Muscle layer of duodenum (tissue), 2 donors: ENCODE data around the gene SCGB1D1.

Experiments
- H3K27ac ChIP-seq: one replicate; pipeline ENCODE4 v1.7.0; 2013; ENCODE audit warnings: mild to moderate bottlenecking, low read length
- H3K27me3 ChIP-seq: one replicate; pipeline ENCODE4 v1.7.0; 2013; ENCODE audit warnings: low read depth, mild to moderate bottlenecking, control low read depth, low read length
- H3K36me3 ChIP-seq, 2 donors: one replicate each; pipeline ENCODE4 v1.7.0; 2013; ENCODE audit warnings: low read length in 2 of 2, control low read depth in 1 of 2, mild to moderate bottlenecking in 1 of 2; ENCODE audit not compliant: insufficient read depth in 2 of 2, control insufficient read depth in 1 of 2
- H3K4me1 ChIP-seq, 2 donors: one replicate each; pipeline ENCODE4 v1.7.0; 2013; ENCODE audit warnings: low read length in 2 of 2, mild to moderate bottlenecking in 2 of 2, control low read depth in 1 of 2, moderate library complexity in 1 of 2; ENCODE audit not compliant: insufficient read depth in 2 of 2, control insufficient read depth in 1 of 2
- H3K4me3 ChIP-seq, 2 donors: one replicate each; pipeline ENCODE4 v1.7.0; 2013; ENCODE audit warnings: low read length in 2 of 2, low read depth in 1 of 2, mild to moderate bottlenecking in 1 of 2
- H3K9me3 ChIP-seq, 2 donors: one replicate each; pipeline ENCODE4 v1.7.0; 2013; ENCODE audit warnings: low read length in 2 of 2, control low read depth in 1 of 2, mild to moderate bottlenecking in 1 of 2; ENCODE audit not compliant: control insufficient read depth in 1 of 2
- donor health status: healthy.

Gene SCGB1D1

DNA sequence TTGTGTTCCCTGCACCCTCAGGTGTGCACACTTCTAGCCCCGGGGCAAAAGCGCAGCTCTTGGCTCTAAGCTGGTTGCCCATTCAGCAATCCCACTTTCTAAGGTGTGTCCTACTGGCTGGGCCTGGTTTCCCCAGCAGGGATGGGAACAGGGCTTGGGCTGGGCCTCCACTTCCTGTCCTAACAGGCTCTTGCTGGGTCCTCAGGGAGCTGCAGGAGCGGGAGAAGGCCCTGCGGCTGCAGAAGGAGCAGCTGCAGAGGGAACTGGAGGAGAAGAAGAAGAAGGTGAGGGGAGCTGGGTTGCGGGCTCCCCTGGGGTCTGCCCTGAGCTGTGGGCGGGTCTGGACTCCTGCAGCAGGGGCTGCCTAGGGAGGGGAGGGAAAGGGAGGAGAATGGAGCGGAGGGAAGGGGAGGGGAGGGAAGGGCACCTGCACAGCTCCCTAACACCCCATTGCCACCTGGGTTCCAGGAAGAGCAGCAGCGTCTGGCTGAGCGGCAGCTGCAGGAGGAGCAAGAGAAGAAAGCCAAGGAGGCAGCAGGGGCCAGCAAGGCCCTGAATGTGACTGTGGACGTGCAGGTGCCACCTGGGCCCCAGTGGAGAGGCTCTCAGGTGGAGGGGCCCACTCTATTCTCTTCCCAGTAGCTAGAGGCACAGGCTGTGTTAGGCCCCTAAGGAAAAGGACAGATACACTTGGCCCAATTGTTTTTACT, 41.6 kb upstream of the SCGB1D1 start:
- no peaks in the 10 kb centered on the region for H3K9me3 ChIP-seq
- no peaks in the 10 kb centered on the region for H3K4me1 ChIP-seq
- H3K4me3 ChIP-seq, result no peak overlapping the region
- peaks cover 16 to 89% of the 10 kb centered on the region in 2 donors for H3K36me3 ChIP-seq
- no peaks in the 10 kb centered on the region for H3K27me3 ChIP-seq
- H3K27ac ChIP-seq, result no peak overlapping the region

DNA sequence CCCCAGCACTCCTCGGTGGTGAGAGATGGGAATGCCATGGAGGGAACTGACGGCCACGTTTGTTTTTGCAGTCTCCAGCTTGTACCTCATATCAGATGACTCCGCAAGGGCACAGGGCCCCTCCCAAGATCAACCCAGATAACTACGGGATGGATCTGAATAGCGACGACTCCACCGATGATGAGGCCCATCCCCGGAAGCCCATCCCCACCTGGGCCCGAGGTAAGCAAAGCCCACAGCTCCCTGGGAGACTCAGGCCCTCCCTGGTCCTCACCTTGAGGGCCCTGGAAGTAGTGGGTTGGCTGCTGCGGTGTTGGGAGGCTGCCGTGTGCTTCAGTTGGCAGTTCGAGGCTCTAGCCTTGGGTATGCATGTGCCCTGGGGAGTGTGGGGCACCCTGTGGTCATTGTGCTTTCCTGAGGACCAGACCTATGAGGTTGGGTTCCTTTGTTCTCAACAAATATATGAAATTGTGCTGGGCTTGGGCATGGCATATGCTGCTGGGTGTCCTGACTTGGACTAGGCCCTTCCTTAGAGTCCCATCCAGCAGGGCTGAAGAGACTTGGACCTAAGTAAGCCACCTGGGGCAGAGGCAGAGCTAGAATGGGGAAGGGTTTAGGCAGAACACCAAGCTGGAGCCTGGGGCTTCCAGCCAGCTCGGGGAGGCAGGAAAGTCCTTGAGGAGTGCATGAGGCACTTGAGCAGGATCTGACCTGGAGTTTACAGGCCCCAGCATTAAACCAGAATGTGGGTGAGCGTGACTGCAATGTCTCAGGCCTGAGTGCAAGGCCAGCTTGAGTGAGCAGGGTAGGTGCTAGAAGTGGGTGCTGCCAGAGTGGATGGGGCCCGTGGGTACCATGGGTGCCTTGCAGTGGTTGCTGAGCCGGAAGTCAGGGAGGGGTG, 39.8 kb upstream of the SCGB1D1 start:
- Histone ChIP-seq H3K9me3 (no peaks in the 10 kb centered on the region), H3K4me3 (no peak overlapping the region), H3K36me3 (peaks cover 12 to 78% of the 10 kb centered on the region in 2 donors), H3K4me1 (no peaks in the 10 kb centered on the region), H3K27ac (no peak overlapping the region), H3K27me3 (no peaks in the 10 kb centered on the region)

DNA sequence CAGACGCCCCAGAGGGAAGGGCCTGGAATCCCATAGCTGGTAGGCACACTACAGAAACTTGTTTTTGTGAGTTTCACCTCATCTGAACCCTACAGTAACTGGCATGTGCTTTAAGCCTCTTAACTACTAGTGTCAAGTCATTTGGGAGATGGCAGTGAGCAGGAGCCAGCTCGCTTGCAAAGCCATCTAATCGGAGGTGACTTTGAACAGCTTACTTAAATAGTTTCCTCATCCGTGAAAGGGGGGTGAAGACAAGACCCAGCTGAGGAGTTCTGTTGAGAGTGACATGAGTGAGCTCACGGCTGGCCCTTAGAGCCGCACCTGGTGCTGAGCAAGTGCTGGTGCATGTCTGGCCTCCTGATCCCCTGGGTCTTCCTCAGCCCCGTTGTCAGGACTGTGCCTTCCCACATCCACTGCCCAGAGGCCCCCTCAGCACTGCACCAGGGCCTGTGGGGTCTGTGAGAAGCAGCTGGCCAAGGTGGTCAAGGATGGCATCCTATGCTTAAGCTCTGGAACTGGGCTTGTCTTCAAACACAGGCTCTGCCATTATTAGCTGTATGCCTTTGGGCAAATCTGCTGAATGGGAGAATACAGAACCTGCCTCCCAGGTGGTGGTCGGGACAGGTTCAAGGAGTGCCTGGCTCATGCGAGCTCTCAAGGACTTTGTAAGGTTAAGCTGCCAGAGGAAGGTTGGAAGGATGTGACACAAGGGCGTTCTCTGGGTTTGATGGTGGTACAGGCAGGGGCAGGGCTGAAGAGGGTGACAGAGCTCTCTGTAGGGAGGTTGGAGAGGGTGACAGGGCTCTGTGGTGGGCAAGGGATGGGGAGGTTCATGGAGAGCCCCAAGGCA, 38.9 kb upstream of the SCGB1D1 start:
- Histone ChIP-seq H3K9me3 (no peaks in the 10 kb centered on the region), H3K4me3 (no peak overlapping the region), H3K27ac (no peak overlapping the region), H3K4me1 (no peaks in the 10 kb centered on the region), H3K27me3 (no peaks in the 10 kb centered on the region), H3K36me3 (peaks cover 12 to 70% of the 10 kb centered on the region in 2 donors)

DNA sequence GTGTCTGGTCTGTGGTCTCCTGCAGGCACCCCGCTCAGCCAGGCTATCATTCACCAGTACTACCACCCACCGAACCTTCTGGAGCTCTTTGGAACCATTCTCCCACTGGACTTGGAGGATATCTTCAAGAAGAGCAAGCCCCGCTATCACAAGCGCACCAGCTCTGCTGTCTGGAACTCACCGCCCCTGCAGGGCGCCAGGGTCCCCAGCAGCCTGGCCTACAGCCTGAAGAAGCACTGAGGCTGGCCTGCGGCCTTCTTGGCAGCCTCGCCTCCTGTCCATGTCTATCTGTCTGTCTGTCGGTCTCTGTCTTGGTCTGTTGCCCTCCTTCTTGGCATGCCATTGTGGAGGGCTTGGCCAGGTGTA, 38.3 kb upstream of the SCGB1D1 start:
- Histone ChIP-seq H3K27me3 (no peaks in the 10 kb centered on the region), H3K4me3 (no peak overlapping the region), H3K27ac (no peak overlapping the region), H3K36me3 (peaks cover 12 to 64% of the 10 kb centered on the region in 2 donors), H3K4me1 (no peaks in the 10 kb centered on the region), H3K9me3 (no peaks in the 10 kb centered on the region)

DNA sequence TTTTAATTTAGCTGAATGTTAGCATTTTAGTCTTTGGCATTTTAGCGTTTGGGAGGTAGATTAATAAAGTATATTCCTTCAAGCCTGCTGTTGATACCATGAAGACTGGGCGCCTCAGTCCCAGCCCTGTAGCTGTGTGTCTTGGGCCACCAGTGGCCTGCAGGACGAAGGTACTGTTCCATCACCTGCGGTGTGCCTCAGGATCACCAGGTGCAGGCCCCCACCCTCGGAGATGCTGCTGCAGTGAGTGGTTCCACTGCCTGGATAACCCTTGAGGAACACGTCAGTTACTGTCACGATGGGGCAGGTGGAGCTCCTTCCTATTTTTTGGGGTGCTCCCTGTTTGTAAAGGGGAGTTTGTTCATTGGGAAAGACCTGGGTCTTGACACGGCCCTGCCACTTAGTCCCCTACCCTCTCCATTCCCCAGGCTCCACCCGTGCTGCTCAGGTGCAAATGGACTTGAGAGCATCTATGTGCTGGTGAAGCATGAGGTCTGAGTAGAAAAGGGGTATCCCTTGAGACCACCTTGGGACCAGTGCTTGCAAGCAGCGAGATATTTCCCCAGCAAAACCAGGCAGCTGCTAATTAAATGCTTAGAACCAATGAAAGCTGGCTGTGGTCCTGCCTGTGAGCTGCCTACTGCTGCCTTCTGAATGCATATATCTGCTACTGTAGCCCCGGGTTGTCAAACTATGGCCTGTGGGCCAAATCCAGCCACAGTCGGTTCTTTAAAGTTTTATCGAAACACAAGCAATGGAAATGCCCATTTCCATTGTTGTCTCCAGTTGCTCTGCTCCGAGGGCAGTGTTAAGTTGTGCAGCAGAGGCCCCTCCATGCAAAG, 37.5 kb upstream of the SCGB1D1 start:
- Histone ChIP-seq H3K4me1 (no peaks in the 10 kb centered on the region), H3K9me3 (no peaks in the 10 kb centered on the region), H3K4me3 (no peak overlapping the region), H3K27ac (no peak overlapping the region), H3K27me3 (no peaks in the 10 kb centered on the region), H3K36me3 (peaks cover 12 to 56% of the 10 kb centered on the region in 2 donors)

DNA sequence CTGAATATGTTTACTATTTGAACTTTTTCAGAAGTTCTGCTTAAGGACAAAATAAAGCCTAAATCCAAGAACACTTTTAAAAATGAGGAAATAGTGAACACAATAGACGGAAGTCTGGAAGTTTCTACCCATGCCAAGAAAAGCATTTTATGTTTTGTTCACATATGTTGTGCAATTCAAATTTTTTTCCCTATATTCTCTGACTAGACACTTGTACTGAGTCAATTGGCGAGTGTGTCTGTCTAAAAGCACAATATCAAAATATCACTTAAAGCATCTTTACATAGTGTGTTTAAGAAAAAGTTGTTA, 37.0 kb upstream of the SCGB1D1 start:
- H3K27me3 ChIP-seq, result no peaks in the 10 kb centered on the region
- no peak overlapping the region for H3K4me3 ChIP-seq
- no peaks in the 10 kb centered on the region for H3K4me1 ChIP-seq
- H3K27ac ChIP-seq, result no peak overlapping the region
- peaks cover 12 to 50% of the 10 kb centered on the region in 2 donors for H3K36me3 ChIP-seq
- no peaks in the 10 kb centered on the region for H3K9me3 ChIP-seq

DNA sequence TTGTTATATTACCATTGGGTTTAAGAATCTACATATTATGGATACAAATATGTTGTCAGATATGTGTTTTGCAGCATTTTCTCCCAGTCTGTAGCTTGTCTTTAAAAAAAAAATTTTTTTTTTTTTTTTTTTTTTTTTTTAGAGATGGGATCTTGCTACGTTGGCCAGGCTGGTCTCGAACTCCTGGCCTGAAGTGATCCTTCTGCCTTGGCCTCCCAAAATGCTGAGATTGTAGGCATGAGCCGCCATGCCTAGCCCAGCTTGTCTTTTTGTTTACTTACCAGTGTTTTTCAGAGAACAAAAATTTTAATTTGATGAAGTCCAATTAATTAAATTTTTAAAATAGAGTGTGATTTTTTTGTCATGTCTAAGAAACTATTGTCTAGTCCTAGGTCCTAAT, 36.4 kb upstream of the SCGB1D1 start:
- no peaks in the 10 kb centered on the region for H3K27me3 ChIP-seq

DNA sequence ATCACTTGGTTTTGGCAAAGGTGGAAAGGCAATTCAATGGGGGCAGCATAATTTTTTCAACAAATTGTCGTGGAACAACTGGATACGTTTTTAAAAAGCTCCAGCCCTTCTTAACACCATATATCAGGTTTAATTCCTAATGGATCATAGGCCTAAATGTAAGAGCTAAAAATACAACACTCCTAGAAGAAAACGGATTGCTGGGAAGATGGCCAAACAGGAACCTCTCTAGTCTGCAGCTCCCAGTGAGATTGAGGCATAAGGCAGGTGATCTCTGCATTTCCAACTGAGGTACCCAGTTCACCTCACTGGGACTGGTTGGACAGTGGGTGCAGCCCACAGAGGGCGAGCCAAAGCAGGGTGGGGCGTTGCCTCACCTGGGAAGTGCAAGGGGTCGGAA, 32.4 kb upstream of the SCGB1D1 start:
- Histone ChIP-seq H3K4me1 (no peaks in the 10 kb centered on the region), H3K4me3 (no peak overlapping the region), H3K27ac (no peak overlapping the region), H3K27me3 (no peaks in the 10 kb centered on the region), H3K9me3 (no peaks in the 10 kb centered on the region), H3K36me3 (peaks cover 4 to 6% of the 10 kb centered on the region in 2 donors)

More for the DNA sequence above, 36.4 kb upstream of the SCGB1D1 start:
- Histone ChIP-seq H3K4me3 (no peak overlapping the region), H3K9me3 (no peaks in the 10 kb centered on the region), H3K27ac (no peak overlapping the region), H3K4me1 (no peaks in the 10 kb centered on the region), H3K36me3 (peaks cover 12 to 45% of the 10 kb centered on the region in 2 donors)

DNA sequence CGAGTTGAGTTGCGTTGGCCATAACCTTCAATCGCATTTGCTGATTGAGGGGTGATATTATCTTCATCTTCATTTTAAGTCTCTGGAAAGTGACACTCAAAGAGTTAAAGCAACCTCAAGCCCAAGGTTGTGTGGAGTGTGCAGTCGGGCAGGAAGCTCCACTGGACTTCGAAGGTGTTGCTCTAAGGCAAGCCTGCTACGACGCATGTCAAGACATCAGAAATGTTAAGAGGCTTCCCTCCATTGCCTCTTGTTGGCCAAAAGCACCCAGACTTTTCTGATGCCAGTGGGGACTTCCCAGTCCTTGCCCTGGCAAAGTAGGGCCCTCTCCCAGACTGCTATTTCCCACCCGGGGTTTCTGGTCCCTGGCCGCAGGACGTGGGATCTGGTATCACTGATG, 23.6 kb upstream of the SCGB1D1 start:
- Histone ChIP-seq H3K4me1 (no peaks in the 10 kb centered on the region), H3K27ac (no peak overlapping the region), H3K27me3 (no peaks in the 10 kb centered on the region), H3K4me3 (no peak overlapping the region), H3K36me3 (no peaks in the 10 kb centered on the region), H3K9me3 (no peaks in the 10 kb centered on the region)

DNA sequence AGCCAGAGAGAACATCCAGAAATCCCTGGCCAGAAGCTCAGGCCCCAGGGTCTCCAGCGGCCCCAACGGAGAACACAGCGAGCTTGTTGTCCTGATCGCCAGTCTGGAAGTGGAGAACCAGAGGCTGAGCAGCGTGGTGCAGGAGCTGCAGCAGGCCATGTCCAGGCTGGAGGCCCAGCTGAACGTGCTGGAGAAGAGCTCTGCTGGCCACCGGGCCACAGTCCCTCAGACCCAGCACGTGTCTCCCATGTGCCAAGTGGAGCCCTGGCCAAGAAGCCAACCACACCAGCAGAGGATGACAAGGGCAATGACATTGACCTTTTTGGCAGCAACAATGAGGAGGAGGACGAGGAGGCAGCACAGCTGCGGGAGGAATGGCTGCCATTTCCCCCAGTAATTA, 20.6 kb upstream of the SCGB1D1 start:
- Histone ChIP-seq H3K9me3 (no peaks in the 10 kb centered on the region), H3K27ac (no peak overlapping the region), H3K4me1 (no peaks in the 10 kb centered on the region), H3K36me3 (no peaks in the 10 kb centered on the region), H3K27me3 (no peaks in the 10 kb centered on the region), H3K4me3 (no peak overlapping the region)
